COLO668 (cell line): Measurements from ENCODE around the gene LDB1.

Experiments used
- DNase-seq: peaks from one replicate; lab custom pipeline; 2025; ENCODE audit not compliant: unreplicated experiment; lab: John Stamatoyannopoulos, UW

LDB1 gene

GRCh38 chr10:102113956-102114857, 6.0 kb downstream of the LDB1 start:
- DNase-seq: peak; percentile 22

GRCh38 chr10:102113261-102113955, 6.8 kb downstream of the LDB1 start:
- DNase-seq: no peak

- DNase-seq: no peak
Observed at GRCh38 chr10:102112210-102112817, 7.9 kb downstream of the LDB1 start.

DNA sequence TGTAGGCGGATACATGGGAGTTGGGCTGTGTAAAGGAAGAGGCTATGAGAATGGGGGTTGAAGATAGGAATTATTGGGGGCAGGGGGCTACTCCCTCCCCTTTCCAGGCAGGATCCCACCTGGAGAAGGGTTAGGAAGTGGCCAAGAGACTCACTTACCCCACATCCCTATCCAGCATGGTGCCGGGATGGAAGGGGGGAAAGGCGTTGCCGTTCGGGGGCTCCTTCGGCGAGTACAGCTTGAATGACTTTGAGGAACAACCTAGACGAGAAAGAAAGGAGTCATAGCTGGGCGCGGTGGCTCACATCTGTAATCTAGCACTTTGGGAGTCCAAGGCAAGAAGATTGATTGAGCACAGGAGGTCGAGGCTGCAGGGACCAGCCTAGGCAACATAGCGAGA, 8.9 kb downstream of the LDB1 start:
- DNase-seq: no peak

DNA sequence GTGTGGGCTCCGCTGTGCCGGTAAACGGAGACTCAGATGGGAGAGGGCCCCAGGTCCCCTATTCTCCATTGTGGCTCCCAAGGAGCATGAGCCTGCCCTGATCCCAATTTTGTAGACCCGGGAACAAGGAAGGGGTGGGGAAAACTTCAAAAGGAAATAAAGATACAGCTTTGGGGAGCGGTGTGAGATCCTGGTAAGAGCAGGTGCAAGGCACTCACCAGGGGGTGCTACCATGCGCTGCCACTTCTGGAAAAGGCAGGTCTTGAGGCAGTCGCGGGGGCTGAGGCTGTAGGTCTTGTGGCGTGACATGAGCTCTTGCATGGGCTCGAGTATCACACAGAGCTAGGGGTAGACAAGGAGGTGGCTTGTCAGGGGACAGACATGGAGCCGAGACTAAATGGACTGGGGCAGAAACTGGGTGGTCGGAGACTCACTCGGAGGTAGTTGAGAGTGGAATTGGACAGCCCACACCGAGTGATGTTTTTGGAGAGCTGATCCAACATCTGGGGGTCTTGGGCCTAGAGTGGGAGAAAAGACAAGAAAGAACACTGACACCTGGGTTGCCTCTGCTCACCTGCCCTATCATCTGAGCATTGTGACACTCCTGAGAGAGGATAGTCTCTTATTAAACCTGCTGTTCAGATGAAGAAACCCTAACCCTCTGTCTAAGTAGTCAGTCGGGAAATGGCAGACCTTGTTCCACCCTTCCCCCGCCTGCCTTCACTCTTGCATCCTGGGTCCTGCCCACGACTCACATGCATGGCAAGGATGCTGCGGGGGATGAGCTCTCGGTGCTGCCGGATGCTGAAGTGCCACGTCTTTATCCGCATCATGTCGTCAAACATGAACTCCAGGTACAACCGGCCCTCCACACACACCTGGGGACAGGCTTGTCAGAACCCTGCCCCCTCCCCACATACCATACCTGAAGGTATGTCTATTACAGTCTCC, 10.7 kb downstream of the LDB1 start:
- DNase-seq: no peak

- no peak for DNase-seq
Observed at GRCh38 chr10:102106998-102107397, 13.2 kb downstream of the LDB1 start.

GRCh38 chr10:102102421-102102820, 17.7 kb downstream of the LDB1 start:
- no peak for DNase-seq

DNA sequence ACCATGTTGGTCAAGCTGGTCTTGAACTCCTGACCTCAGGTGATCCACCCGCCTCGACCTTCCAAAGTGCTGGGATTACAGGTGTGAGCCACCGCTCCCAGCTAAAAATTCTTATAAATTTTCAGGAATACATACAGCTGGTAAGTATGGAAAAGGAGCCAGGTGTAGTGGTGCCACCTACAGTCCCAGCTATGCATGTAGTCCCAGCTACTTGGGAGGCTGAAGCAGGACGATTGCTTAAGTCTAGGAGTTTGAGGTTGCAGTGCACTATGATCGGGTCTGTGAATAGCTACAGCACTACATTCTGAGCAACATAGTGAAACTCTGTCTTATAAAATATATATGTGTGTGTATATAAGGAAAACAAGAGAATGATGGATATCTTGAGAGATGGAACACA, 19.0 kb downstream of the LDB1 start:
- DNase-seq: no peak

DNA sequence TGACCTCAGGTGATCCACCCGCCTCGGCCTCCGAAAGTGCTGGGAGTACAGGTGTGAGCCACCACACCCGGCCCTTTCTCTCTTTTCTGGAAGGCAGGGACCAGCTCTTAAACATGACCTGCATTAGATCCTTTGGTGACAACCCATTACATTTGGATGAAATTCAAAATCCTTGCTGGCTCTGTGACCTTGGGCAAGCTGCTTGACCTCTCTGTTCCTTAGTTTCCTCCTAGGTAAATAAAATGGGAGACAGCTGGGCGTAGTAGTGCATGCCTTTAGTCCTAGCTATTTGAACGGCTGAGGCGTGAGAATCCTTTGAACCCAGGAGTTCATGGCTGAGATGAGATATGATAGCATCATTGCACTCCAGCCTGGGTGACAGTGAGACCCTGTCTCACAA, 23.7 kb downstream of the LDB1 start:
- DNase-seq: no peak

GRCh38 chr10:102090772-102091171, 29.4 kb downstream of the LDB1 start:
- no peak for DNase-seq

GRCh38 chr10:102086196-102086595, 34.0 kb downstream of the LDB1 start:
- no peak for DNase-seq

DNA sequence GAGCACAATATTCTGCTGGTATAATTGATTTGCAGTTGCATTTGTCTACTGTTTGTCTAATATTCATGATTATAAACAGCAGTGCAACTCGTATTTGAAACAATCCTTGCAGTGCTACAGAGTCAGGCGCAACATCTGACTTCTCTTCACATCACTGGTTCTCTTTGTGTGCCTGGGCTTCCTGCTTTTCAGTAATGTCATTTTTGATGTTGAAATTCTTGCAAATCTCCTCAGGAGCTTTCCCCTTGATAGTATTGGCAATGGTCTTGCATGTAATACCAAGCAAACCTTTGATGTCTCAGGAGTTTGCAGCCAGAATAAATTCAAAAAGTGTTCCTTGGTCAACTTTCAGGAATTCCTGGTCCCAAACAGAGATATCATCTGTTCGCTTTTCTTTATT, 34.8 kb downstream of the LDB1 start:
- no peak for DNase-seq

GRCh38 chr10:102083541-102083940, 36.6 kb downstream of the LDB1 start:
- DNase-seq: no peak

DNA sequence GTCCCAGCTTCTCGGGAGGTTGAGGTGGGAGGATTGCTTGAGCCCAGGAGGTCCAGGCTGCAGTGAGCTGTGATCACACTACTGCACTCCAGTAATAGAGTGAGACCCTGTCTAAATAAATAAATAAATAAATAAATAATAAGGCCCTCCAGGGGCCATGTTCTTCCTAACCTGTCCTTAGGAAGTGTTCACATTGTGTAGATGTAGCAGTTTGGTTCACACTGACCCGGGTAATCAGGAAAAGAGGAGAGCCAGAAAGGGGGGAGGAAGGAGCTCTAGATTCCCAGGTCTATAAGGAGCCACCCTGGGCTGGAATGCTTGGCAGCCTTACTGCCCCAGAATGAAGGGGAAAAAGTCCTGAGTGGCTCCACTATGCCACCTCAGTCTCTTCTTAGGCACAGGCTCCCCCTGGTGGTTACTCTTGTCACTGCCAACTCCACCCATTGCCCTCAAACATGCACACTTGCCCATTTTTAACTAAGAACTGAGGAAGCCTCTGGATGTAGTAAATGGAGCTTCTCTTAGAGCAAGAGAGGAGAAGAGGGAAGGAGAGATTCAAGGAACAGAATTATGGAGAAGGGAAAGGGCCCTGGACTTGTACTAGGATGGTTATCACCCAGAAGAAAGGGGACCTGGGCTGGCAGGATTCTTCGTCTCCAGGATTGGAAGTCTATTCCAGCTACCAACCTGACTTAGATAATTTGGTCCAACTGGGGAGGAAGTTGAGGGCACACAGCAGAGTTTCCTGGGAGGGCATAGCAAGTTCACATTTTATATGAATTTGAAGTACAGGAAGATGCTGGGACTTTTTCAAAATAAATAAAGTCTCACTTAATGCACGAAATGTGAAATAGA, 47.3 kb downstream of the LDB1 start:
- peak; percentile 60 for DNase-seq

DNA sequence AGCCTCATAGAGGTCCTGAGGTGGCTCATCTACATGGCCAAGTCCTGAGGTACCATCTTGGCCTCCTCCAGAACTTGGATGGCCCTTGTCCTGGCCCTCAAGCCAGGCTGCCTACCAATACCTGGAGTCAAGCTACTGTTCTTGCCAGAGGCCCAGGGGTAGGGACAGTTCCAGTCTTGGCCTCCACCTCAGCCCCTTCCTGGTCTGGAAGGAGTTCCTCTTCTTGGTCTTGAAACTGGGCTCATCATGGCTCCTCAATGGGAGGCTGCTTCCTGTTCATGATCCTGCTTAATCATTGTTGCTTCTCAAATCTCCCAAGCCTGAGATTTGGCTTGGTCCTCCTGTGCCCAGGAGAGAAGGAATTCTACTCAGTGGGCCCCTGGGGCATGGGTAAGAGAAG, 51.1 kb downstream of the LDB1 start:
- no peak for DNase-seq

- peak; percentile 79 for DNase-seq
Observed at GRCh38 chr10:102068216-102068615, 52.0 kb downstream of the LDB1 start.

DNA sequence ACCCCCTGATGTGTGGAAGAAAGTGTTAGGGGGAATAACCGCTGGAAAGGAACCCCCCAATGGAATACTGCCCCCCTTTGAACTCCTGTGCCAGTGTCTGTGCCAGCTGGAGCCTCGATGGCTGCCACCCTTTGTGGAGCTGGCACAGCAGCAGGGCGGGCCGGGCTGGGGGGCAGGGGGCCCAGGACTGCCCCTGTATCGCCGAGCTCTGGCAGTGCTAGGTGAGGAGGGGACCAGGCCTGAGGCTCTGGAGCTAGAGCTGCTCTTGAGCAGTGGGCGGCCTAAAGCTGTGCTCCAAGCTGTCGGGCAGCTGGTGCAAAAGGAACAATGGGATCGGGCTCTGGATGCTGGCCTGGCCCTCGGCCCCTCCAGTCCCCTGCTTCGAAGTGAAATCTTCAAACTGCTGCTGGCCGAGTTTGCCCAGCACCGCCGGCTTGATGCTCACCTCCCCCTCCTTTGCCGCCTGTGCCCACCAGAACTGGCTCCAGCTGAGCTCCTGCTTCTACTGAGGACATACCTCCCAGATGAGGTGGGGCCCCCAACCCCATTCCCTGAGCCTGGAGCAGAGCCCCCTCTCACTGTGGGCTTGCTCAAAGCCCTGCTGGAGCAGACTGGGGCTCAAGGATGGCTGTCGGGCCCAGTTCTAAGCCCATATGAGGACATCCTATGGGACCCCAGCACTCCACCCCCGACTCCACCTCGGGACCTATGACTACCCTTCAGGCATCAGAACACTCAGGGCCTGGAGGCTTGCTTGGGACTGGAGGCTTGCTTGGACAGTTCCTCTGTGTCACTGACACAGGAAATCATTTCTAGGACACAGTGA, 52.9 kb downstream of the LDB1 start:
- no peak for DNase-seq

DNA sequence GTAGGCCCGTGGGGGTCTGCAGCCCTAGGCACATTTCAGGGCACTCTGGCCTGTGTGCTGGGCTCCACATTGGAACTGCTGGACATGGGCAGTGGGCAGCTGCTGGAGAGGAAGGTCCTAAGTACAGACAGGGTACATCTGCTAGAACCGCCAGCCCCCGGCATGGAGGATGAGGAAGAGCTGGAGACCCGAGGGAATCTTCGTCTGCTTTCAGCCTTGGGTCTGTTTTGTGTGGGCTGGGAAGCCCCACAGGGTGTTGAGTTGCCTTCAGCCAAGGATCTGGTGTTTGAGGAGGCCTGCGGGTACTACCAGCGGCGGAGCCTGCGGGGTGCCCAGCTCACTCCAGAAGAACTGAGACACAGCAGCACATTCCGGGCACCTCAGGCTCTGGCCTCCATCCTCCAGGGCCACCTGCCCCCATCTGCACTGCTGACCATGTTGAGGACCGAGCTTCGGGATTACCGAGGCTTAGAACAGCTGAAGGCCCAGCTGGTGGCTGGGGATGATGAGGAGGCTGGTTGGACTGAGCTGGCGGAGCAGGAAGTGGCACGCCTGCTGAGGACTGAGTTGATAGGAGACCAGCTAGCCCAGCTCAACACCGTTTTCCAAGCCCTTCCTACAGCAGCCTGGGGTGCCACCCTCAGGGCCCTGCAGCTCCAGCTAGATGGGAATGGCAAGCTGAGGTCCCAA, 53.6 kb downstream of the LDB1 start:
- peak; percentile 8 for DNase-seq
